ENCODE results near the gene DEPDC7.

DEPDC7 gene

GRCh38 chr11:33059331-33060007, 43.8 kb downstream of the DEPDC7 start:
- DNase-seq (ENCODE audit: low read depth in 1 of 2, low spot score in 1 of 2) = no peak

GRCh38 chr11:33060271-33060670, 44.6 kb downstream of the DEPDC7 start:
- no peak for DNase-seq (ENCODE audit: low read depth in 1 of 2, low spot score in 1 of 2)

GRCh38 chr11:33062137-33062536, 46.5 kb downstream of the DEPDC7 start:
- DNase-seq (ENCODE audit: low read depth in 1 of 2, low spot score in 1 of 2) = no peak

GRCh38 chr11:33063326-33063881, 47.7 kb downstream of the DEPDC7 start:
- no peak for DNase-seq (ENCODE audit: low read depth in 1 of 2, low spot score in 1 of 2)

GRCh38 chr11:33064033-33064825, 48.6 kb downstream of the DEPDC7 start:
- no peak for DNase-seq (ENCODE audit: low read depth in 1 of 2, low spot score in 1 of 2)

GRCh38 chr11:33064866-33065265, 49.2 kb downstream of the DEPDC7 start:
- no peak for DNase-seq (ENCODE audit: low read depth in 1 of 2, low spot score in 1 of 2)

GRCh38 chr11:33065445-33066178, 49.9 kb downstream of the DEPDC7 start:
- peak; percentile 54 to 58 for DNase-seq (ENCODE audit: low read depth in 1 of 2, low spot score in 1 of 2)

GRCh38 chr11:33067294-33067693, 51.6 kb downstream of the DEPDC7 start:
- no peak for DNase-seq (ENCODE audit: low read depth in 1 of 2, low spot score in 1 of 2)

GRCh38 chr11:33068611-33069340, 53.1 kb downstream of the DEPDC7 start:
- DNase-seq (ENCODE audit: low read depth in 1 of 2, low spot score in 1 of 2) = no peak

- no peak for DNase-seq (ENCODE audit: low read depth in 1 of 2, low spot score in 1 of 2)
These were observed 56.8 kb downstream of the DEPDC7 start for GRCh38 chr11:33072465-33072864.

Data from activated T-helper 1 cell treated with anti-CD3 and anti-CD28 coated beads, Interleukin-2, amount 50 U/mL, for 16 hours (primary cell).